NT2/D1 (cell line): Measurements from ENCODE around the gene NSDHL.
"Not testable (repeated sequence)": the region's sequence is repeated elsewhere in the genome, so short reads cannot be mapped to it uniquely, and the experiment has no call there.

Experiments used
- DNase-seq: peaks from one replicate; pipeline ENCODE4 v3.0.0-alpha.2; 2011; ENCODE audit warnings: low read depth, low spot score
- H3K27me3 ChIP-seq: 2 replicates; pipeline ENCODE4 v1.6.0; 2011; ENCODE audit warnings: mild to moderate bottlenecking; ENCODE audit not compliant: insufficient read length, insufficient read depth
- H3K36me3 ChIP-seq: 2 replicates; pipeline ENCODE4 v1.6.1; 2011; ENCODE audit warnings: mild to moderate bottlenecking, low read length, mixed read lengths; ENCODE audit not compliant: insufficient read depth, insufficient read length
- H3K4me1 ChIP-seq: 2 replicates; pipeline ENCODE4 v1.5.1; 2011; ENCODE audit not compliant: insufficient read depth, insufficient read length
- H3K4me3 ChIP-seq: 2 replicates; pipeline ENCODE4 v1.5.1; 2011; ENCODE audit warnings: low read depth; ENCODE audit not compliant: insufficient read length
- H3K9ac ChIP-seq: 2 replicates; pipeline ENCODE4 v1.6.0; 2011; ENCODE audit warnings: low read depth; ENCODE audit not compliant: insufficient read length
- H3K9me3 ChIP-seq: 2 replicates; pipeline ENCODE4 v1.5.1; 2011; ENCODE audit warnings: mild to moderate bottlenecking, low read length; ENCODE audit not compliant: insufficient read depth
- SUZ12 ChIP-seq: IDR thresholded peaks from 2 replicates; pipeline ENCODE4 v1.6.1; 2011; ENCODE audit not compliant: insufficient read length, insufficient read depth; ENCODE audit errors: extremely low read depth
- YY1 ChIP-seq: IDR thresholded peaks from 2 replicates; pipeline ENCODE4 v1.6.1; 2011; ENCODE audit not compliant: insufficient read length, insufficient read depth
- ZNF274 ChIP-seq: IDR thresholded peaks from 2 replicates; pipeline ENCODE4 v1.6.1; 2011; ENCODE audit warnings: mild to moderate bottlenecking, low read depth, low read length

The NSDHL gene

DNA sequence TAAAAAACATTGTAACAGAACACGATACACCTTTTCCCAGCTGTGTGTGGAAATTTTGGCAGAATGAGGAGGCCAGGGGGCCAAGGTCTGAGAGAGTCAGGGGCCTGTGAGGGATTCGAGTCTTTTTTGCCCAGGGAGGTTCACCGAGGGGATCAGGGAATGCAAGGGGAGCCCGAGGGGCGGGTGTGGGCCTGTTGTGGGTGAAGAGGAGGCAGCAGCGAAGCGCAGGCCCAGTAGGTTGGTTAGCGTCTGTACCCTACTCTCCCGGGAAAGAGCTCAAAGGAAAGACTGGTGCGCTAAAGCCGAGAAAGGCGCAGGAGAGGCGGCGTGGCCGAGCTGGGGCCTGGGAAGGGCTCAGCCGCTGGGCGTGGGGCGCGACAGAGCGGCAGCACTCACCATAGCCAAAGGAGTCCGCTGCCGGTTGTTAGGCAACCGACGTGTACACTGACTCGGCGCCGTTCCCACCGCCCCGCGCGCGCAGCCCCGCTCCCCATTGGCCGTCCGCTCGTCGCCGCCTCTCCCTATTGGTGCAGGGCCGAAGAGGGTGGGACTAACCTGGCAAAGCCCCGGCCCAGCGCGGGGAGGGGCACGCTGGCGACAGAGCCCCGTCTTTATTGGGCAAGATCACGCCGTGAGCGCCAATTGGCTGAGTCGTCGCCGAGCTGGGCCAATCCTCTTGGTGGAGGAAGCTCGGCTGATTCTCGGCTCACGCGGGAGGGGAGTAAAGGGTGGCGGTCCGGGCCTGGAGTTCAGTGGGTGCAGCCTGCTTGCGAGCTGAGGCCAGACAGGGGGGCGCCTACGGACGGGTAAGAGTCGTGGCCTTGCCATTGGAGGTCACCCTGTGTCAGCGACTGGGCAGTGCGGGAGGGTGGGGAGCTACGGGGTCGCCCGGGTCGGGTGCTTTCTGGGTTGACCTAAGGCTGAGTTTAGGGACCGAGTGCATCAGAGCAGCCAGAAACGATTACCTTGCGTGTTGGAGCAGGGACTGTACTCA lies at the start of gene NSDHL, which contains the start of gene CETN2:
Gene NSDHL (plus strand): TSS at position 752 of the 994 bp plus-strand sequence. CDS start 15,262 bp downstream, outside the sequence.
Gene CETN2 (minus strand): TSS at position 446 of the 994 bp plus-strand sequence. CDS start 47 bp downstream, at position 399.
- no peaks in the 10 kb centered on the region for H3K4me1 ChIP-seq
- H3K9ac ChIP-seq, result peak within 1 kb of the TSS; percentile 85
- TF ChIP-seq YY1, result no peak
- TF ChIP-seq ZNF274, result no peak
- TF ChIP-seq SUZ12, result no peak
- H3K36me3 ChIP-seq, result peaks cover 27% of the 10 kb centered on the region
- DNase-seq, result peak; percentile 85
- H3K27me3 ChIP-seq, result no peaks in the 10 kb centered on the region
- H3K9me3 ChIP-seq, result no peaks in the 10 kb centered on the region
- H3K4me3 ChIP-seq, result peak within 1 kb of the TSS; percentile 75

DNA sequence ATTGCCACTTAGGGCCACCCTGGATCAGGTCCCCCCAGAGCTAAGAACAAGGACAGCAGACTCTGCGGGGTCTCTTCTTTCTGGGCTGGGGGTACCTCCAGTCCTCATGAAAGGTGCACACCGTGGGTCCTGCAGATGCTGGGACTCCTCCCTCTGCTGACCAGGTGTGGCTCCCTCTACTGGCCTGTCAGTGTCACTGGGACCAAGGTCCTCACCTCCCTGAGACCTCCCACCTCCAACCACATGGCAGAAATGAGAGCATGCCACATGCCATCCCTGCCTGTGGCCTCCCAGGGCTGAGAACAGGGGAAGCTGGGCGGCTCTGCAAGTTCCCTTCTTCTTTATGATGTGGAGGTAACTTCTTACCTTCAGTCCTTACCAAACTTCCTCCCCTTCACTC lies 43.8 kb upstream of the NSDHL start:
- not testable (repeated sequence) for DNase-seq, H3K36me3 ChIP-seq, H3K9ac ChIP-seq, H3K4me1 ChIP-seq, H3K27me3 ChIP-seq, H3K9me3 ChIP-seq, H3K4me3 ChIP-seq

DNA sequence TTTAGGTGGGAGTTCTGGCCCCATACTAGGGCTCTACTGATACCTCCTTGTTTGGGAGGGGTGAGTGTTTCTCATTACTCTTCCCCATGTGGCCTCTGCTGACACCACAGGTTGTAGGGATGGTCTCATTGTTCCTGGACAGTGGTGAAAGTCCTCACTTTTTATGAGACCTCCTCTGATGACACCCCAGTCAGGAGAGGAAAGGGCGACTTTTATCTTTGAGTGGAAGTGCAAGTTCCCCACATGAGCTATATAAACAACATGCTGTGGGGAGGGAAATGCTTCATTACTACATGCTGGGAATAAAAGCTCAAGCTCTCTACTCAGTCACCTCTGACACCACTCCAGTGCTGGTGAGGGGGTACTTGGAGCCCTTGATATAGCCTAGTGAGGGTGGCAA lies 31.9 kb upstream of the NSDHL start:
- Histone ChIP-seq H3K9me3 (no peaks in the 10 kb centered on the region), H3K4me3 (no peak overlapping the region), H3K9ac (no peak overlapping the region), H3K27me3 (no peaks in the 10 kb centered on the region), H3K4me1 (no peaks in the 10 kb centered on the region), H3K36me3 (no peaks in the 10 kb centered on the region)
- DNase-seq, result no peak
- TF ChIP-seq ZNF274 (no peak), YY1 (no peak), SUZ12 (no peak)

DNA sequence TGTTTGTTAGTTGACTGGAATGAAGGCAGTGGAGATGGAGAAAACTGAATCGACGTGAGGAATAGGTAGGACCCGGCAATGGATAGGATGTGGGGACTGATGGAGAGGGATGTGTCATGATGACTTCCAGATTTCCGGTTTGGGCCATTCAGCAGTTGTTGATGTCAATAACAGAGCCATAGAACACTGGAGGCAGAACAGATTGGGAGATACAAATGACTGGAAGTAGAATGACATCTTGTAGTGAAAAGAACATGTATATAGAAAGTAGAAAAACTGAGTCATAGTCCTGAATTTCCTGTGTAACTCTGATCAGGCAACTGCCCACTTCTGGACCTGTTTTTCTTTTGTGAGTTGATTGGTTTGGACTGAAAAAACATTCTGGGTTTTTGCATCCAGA lies 24.8 kb upstream of the NSDHL start:
- Histone ChIP-seq H3K4me1 (no peaks in the 10 kb centered on the region), H3K4me3 (no peak overlapping the region), H3K27me3 (no peaks in the 10 kb centered on the region), H3K9me3 (no peaks in the 10 kb centered on the region), H3K9ac (no peak overlapping the region), H3K36me3 (no peaks in the 10 kb centered on the region)
- TF ChIP-seq YY1, result no peak
- TF ChIP-seq ZNF274, result no peak
- no peak for TF ChIP-seq SUZ12
- no peak for DNase-seq

DNA sequence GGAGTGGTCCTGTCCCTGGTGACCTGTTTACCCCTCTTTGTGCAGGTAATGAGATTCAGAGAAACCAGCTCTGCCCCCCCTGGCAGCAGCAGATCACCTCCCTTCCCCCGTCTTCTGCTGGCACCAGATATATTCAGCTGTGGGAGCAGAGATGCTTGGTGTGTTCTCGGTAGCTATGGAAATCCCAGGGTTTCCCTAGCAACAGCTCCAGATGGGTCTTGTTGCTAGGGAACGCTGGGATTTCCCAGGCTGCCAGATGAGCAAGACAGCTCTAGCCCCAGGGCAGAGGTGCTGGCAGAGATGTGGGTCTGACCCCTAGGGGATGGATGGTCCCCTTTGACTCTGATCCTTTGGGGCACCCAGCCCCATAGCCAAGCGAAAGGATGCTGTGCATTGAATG lies 20.5 kb upstream of the NSDHL start:
- no peak for DNase-seq
- Histone ChIP-seq H3K27me3 (no peaks in the 10 kb centered on the region), H3K9ac (no peak overlapping the region), H3K4me1 (no peaks in the 10 kb centered on the region), H3K9me3 (no peaks in the 10 kb centered on the region), H3K36me3 (no peaks in the 10 kb centered on the region), H3K4me3 (no peak overlapping the region)
- TF ChIP-seq ZNF274 (no peak), SUZ12 (no peak), YY1 (no peak)

DNA sequence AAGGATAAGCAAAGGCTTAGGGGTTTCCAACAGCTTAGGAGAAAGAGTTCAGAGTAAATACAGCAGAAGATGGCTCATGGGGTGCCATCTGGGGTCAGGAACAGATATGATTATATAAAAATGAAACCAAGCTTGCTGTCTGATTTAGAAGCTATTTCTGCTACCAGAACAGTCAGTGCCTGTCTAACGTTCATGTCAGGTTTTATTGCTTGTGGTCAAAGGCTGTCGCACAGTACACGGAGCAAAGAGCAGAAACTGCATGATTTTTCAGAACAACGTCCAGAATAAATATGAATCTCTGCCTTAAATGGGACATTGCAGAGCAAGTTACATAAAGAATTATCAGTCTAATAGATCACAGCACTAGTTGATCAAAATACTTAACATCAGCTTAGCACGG lies 17.7 kb upstream of the NSDHL start:
- TF ChIP-seq SUZ12 (no peak), YY1 (no peak), ZNF274 (no peak)
- H3K9ac ChIP-seq, result no peak overlapping the region
- no peak for DNase-seq
- no peak overlapping the region for H3K4me3 ChIP-seq
- H3K27me3 ChIP-seq, result no peaks in the 10 kb centered on the region
- no peaks in the 10 kb centered on the region for H3K36me3 ChIP-seq
- no peaks in the 10 kb centered on the region for H3K4me1 ChIP-seq
- H3K9me3 ChIP-seq, result no peaks in the 10 kb centered on the region

DNA sequence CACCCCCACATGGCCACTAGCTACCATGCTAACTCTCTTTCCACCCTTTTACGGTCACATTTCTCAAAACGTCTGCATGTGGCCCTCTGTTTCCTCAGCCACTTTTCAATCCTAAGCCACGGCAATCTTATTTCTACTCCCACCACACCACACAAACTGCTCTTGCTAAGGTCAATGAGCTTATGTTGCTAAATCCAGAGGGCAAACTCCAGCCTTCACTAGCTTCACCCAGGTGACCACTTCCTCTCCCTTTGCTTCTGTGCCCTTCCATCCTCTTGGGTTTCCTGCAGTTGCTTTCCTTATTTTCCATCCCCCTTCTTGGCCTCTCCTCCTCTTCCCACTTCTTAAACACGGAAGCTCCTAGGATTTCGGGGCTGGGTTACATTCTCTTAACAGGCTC lies 16.8 kb upstream of the NSDHL start:
- Histone ChIP-seq H3K4me1 (no peaks in the 10 kb centered on the region), H3K36me3 (no peaks in the 10 kb centered on the region), H3K9ac (no peak overlapping the region), H3K27me3 (no peaks in the 10 kb centered on the region), H3K4me3 (no peak overlapping the region), H3K9me3 (no peaks in the 10 kb centered on the region)
- DNase-seq, result no peak
- TF ChIP-seq SUZ12 (no peak), ZNF274 (no peak), YY1 (no peak)
